ENCODE data around the gene DCP1B. TPM values are rescaled to one million over a fixed set of nuclear protein-coding genes. Genes with fewer than 3 reads are reported as not detected.

DCP1B gene
- total RNA-seq, 6 experiments from 2014 or later, result 4.1 to 7.6 (median 6.0) TPM

GRCh38 chr12:1931642-1932041 is 72.6 kb downstream of the DCP1B start:
- TF ChIP-seq, protein P1, sequence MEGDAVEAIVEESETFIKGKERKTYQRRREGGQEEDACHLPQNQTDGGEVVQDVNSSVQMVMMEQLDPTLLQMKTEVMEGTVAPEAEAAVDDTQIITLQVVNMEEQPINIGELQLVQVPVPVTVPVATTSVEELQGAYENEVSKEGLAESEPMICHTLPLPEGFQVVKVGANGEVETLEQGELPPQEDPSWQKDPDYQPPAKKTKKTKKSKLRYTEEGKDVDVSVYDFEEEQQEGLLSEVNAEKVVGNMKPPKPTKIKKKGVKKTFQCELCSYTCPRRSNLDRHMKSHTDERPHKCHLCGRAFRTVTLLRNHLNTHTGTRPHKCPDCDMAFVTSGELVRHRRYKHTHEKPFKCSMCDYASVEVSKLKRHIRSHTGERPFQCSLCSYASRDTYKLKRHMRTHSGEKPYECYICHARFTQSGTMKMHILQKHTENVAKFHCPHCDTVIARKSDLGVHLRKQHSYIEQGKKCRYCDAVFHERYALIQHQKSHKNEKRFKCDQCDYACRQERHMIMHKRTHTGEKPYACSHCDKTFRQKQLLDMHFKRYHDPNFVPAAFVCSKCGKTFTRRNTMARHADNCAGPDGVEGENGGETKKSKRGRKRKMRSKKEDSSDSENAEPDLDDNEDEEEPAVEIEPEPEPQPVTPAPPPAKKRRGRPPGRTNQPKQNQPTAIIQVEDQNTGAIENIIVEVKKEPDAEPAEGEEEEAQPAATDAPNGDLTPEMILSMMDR (IDR thresholded peaks at IDR 0.05), result no peak
- TF ChIP-seq POLR2A (IDR thresholded peaks at IDR 0.05), result no peak
- intact Hi-C loops (cut with DNase I), result loop anchor here (10.0 kb wide), 1 partner anchor 287 kb away; no protein-coding TSS in a partner anchor
- WGBS (ENCODE audit: insufficient coverage, low coverage, low lambda C conversion rate, missing lambda C conversion rate), result 94% methylated on average over 4 of the region's 9 CpGs
- no peak overlapping the region for H3K27ac ChIP-seq
- peaks cover 0 to 7% (median 0%) of the 10 kb centered on the region in 4 donors for H3K4me1 ChIP-seq
- H3K9me3 ChIP-seq, result no peaks in the 10 kb centered on the region
- no peak overlapping the region for H3K4me3 ChIP-seq
- no peaks in the 10 kb centered on the region for H3K27me3 ChIP-seq
- DNase-seq, result no peak
- no peaks in the 10 kb centered on the region for H3K36me3 ChIP-seq
- ATAC-seq, result no peak

DNA sequence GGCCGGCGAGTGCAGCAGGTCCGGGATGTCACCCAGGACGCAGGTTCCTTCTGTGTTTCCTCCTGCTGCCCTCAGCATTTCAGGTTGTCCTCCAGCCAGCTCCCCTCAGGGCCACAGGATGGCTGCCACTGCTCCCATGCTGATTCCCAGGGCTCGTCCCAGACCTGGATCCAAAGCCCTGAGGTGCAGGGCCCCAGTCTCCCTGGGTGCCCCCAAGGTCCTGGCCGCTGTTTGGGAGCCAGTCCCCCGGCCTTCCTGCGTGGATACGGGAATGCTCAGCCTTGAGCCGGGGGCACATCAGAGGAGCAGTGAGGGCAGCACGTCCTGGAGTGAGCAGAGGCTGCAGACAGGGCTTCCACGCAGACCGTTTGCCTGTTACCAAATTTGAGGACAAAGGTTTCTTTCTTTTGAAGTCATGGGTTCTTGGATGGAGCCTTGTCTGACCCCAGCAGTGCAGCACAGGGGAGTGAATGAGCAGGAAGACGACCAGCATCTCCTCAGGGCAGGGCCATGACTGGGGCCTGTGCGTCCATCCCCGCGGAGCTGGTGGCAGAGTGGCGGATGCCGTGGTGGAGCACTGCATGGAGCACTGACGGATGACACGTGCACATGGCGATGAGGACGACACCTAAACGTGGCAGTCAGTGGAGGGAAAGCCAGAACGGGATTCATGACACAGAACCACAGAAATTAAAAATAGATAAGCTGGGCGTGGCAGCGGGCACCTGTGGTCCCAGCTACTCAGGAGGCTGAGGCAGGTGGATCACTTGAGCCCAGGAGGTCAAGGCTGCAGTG is 73.3 kb downstream of the DCP1B start:
- TF ChIP-seq POLR2A (IDR thresholded peaks at IDR 0.05), result no peak
- TF ChIP-seq, protein P1 (IDR thresholded peaks at IDR 0.05), result no peak
- Histone ChIP-seq H3K9me3 (no peaks in the 10 kb centered on the region), H3K27me3 (no peaks in the 10 kb centered on the region), H3K27ac (no peak overlapping the region), H3K4me3 (no peak overlapping the region), H3K4me1 (peaks cover 0 to under 1% (median 0%) of the 10 kb centered on the region in 4 donors), H3K36me3 (no peaks in the 10 kb centered on the region)
- no peak for ATAC-seq
- intact Hi-C loops (cut with DNase I), result loop anchor here (10.0 kb wide), 1 partner anchor 286 kb away; no protein-coding TSS in a partner anchor
- peak in 1 of 3 donors; percentile 42 for DNase-seq
- WGBS (ENCODE audit: insufficient coverage, low coverage, low lambda C conversion rate, missing lambda C conversion rate), result 74% methylated on average over 10 of the region's 27 CpGs

- H3K9me3 ChIP-seq, result no peaks in the 10 kb centered on the region
- TF ChIP-seq, protein P1 (IDR thresholded peaks at IDR 0.05), result no peak
- no peaks in the 10 kb centered on the region for H3K4me1 ChIP-seq
- DNase-seq (no peak), ATAC-seq (no peak)
- no peak overlapping the region for H3K4me3 ChIP-seq
- H3K27ac ChIP-seq, result no peak overlapping the region
- no peaks in the 10 kb centered on the region for H3K36me3 ChIP-seq
- WGBS (ENCODE audit: insufficient coverage, low coverage, low lambda C conversion rate, missing lambda C conversion rate), result 70% methylated on average over 8 of the region's 11 CpGs
- no peaks in the 10 kb centered on the region for H3K27me3 ChIP-seq
- intact Hi-C loops (cut with DNase I), result loop anchor here (5.0 to 10.0 kb wide), 2 partner anchors 123 to 285 kb away; no protein-coding TSS in a partner anchor
Measured at GRCh38 chr12:1929985-1930802, 74.1 kb downstream of the DCP1B start.

DNA sequence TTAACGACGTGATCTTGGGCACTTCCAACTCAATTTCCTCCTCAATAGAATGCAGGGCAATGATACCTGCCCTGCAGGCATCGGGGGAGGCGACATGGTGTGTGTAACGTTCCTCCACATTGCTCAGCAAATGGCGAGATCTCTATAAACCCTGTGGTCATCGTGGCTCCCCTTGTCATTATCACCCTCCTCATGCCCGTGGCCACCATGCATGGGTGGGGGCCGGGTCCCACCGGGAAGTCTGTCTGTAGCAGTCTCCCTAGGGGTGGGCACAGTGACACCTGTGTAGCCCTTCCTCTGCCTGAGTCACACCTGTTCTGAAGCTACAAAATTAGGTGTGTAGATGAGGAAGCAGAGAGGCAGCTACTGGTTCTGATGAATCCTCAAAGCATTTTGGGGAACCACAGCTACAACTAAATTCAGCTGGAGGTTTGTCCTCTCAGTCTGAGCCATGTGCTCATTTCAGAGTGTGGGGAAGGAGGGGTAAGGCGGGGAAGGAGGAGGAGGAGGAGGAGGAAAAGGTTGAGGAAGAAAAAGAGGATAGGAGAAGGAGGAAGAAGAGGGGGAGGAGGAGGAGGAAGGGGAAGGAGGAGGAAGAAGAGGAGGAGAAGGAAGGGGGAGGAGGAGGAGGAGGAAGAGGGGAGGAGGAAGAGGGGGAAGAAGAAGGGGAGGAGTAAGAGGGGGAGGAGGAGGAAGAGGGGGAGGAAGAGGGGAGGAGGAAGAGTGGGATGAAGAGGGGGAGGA is 74.8 kb downstream of the DCP1B start:
- 60% methylated on average over 9 of the region's 11 CpGs for WGBS (ENCODE audit: insufficient coverage, low coverage, low lambda C conversion rate, missing lambda C conversion rate)
- H3K4me1 ChIP-seq, result no peaks in the 10 kb centered on the region
- no peaks in the 10 kb centered on the region for H3K27me3 ChIP-seq
- no peak for ATAC-seq
- TF ChIP-seq, protein P1 (IDR thresholded peaks at IDR 0.05), result no peak
- TF ChIP-seq POLR2A (IDR thresholded peaks at IDR 0.05), result no peak
- DNase-seq, result peak in 1 of 3 donors; percentile 37
- H3K9me3 ChIP-seq, result no peaks in the 10 kb centered on the region
- no peak overlapping the region for H3K4me3 ChIP-seq
- H3K36me3 ChIP-seq, result no peaks in the 10 kb centered on the region
- H3K27ac ChIP-seq, result no peak overlapping the region
- intact Hi-C loops (cut with DNase I), result loop anchor here in 1 of 2 donors (5.0 kb wide), 1 partner anchor 122 kb away; no protein-coding TSS in a partner anchor

Data from right lobe of liver (tissue), 6 donors.